Activated CD4-positive, CD25-positive, alpha-beta regulatory T cell treated with anti-CD3 and anti-CD28 coated beads, Interleukin-2, amount 50 U/mL, for 24 hours (primary cell): ENCODE measurements around the gene FUT4.
"Not testable (repeated sequence)": the region's sequence is repeated elsewhere in the genome, so short reads cannot be mapped to it uniquely, and the experiment has no call there.

Source experiments
- ATAC-seq, 2 donors: fragments of 150-1000 bp; cut with Tn5 transposase; one replicate each; pipeline ENCODE4 v1.10.0; 2021; ENCODE audit warnings: mild to moderate bottlenecking in 1 of 2, moderate library complexity in 1 of 2

Gene FUT4

GRCh38 chr11:94533696-94534630, 9.8 kb upstream of the FUT4 start:
- no peak for ATAC-seq

DNA sequence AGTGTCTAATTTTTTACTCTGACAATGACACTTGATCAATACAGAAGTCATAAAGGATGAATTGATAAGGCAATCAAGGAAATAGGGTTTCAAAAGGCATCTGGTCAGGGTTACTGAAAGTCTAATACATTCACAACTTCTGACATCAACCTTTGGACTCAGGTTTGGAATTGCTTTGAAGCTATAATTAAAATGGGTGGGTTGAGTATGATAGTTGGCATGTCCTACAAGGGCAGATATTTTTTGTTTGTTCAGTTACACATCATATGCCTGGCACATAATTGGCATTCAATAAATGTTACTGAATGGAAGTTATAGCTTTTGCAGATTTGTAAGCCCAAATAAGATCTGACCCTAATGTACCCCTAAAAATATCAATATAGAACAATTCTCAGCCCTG, 7.3 kb upstream of the FUT4 start:
- ATAC-seq = no peak

GRCh38 chr11:94537031-94537600, 6.6 kb upstream of the FUT4 start:
- ATAC-seq = no peak

DNA sequence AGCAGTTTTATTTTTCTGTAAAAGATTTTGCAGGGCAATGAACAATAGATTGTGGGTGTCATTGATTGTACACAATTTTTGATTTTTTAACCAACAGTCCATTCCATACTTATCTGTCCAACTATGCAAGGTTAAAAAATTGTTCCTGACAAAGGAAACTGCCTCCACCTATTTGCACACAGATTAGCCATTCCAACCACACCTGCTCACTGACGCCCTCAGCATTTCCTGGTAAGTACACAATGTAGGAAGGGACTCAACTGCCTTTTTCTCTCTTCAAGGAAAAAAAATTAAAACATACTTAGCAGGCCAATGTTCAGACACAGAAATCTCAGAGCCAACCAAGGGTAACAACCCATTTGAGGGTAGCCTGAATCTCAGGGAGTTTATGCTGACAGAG, 4.3 kb upstream of the FUT4 start:
- no peak for ATAC-seq

- ATAC-seq = peak in 1 of 2 donors; percentile 5
Measured at GRCh38 chr11:94544646-94545263, 1.0 kb downstream of the FUT4 start.

GRCh38 chr11:94545264-94546161, 1.8 kb downstream of the FUT4 start:
- no peak for ATAC-seq

DNA sequence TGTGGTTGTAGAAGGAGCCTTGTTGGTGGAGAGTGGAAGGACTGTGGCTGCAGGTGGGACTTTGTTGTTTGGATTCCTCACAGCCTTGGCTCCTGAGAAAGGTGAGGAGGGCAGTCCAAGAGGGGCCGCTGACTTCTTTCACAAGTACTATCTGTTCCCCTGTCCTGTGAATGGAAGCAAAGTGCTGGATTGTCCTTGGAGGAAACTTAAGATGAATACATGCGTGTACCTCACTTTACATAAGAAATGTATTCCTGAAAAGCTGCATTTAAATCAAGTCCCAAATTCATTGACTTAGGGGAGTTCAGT, 2.4 kb downstream of the FUT4 start:
- ATAC-seq = no peak

GRCh38 chr11:94546886-94547285, 3.2 kb downstream of the FUT4 start:
- no peak for ATAC-seq

DNA sequence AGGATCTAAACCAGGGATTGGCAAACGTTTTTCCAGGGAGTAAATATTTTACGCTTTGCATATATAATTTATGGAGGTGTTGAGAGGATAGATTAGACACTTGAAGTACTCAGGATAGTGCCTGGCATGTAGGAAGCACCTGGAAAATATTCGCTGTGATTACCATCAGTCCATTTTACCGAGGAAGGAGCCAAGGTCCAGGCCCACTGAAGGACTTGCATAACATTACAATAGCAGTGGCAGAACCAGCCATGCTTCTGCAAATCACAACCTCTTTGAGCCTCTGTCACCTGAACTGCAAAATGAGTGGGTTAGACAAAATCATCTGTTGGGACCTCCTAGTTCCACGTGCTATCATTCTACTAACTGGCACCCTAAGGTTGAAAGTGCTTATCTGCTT, 5.4 kb downstream of the FUT4 start:
- no peak for ATAC-seq

DNA sequence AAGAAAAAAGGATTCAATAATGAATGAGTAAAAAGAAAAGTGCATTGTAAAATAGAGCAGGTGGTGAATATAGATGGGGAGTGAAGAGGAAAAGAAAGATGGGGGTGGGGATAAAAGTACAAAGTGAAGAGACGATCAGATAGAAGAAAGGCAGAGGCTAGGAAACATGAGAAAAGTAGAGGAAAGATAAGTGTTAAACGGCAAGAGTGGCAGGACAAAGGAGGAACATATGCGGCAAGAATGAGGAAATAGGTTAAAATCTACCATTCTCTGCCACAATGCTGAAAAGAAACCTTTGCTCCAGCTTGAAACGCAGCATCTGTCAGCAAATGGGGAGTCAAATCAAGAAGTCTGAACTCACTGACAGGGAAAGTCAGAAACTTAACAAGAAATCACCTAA, 6.8 kb downstream of the FUT4 start:
- ATAC-seq = no peak

DNA sequence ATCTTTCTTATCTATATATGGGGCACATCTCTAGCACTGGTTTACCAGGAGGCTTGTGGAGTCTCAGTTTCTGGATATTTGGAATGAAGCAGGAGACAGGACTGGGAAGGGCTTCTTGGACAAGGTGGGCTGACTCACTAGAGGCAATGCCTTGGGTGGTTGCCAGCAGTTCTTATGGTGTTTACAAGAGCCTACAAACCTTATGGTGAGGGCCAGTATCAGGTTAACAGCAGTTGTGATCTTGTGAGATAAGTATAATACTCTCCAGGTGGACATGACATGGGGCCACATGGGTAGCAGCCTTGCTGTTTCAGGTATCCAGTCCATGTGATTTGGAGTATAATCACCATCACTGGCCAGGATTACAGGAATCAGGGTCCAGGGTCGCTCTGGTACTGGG, 10.2 kb downstream of the FUT4 start:
- ATAC-seq = no peak

GRCh38 chr11:94555752-94556329, 12.1 kb downstream of the FUT4 start:
- ATAC-seq = not testable (repeated sequence)

GRCh38 chr11:94557421-94557820, 13.7 kb downstream of the FUT4 start:
- ATAC-seq = no peak

DNA sequence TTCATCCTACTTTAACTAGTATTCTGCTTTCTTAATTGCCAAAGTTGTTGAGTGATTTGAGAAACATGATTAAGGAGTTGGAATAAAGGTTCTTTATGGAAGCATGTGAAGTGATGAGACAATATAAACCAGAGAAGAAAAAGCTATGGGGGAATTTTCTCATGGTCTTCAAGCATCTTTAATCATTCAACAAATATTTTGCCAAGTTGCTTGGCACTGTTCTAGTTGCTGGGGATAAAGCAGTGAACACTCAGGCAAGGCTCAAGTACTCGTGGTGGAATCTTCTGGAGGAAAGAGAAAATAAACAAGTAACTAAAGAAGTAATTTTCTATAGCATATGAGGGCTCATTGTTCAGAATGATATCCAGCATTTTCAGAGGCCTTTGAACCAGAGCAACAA, 14.3 kb downstream of the FUT4 start:
- ATAC-seq = no peak

GRCh38 chr11:94558468-94558867, 14.7 kb downstream of the FUT4 start:
- no peak for ATAC-seq

DNA sequence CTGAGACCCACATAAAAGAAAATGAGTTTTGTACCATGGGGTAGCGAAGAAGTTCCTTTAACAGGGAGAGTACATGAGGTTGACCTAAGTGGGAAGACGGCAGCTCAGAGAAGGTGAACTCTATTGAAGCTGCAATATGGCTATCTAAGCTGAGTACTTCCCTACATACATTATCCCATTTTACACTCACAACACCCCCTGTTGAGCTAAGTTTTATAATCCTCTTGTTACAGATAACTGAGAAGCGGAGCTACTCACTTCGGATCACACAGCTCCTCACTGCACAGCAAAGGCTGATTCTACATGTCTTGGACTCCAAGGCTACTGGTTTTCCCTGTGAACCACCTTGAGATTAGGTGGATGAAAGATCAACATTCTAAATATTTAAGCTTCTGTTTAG, 15.2 kb downstream of the FUT4 start:
- no peak for ATAC-seq

DNA sequence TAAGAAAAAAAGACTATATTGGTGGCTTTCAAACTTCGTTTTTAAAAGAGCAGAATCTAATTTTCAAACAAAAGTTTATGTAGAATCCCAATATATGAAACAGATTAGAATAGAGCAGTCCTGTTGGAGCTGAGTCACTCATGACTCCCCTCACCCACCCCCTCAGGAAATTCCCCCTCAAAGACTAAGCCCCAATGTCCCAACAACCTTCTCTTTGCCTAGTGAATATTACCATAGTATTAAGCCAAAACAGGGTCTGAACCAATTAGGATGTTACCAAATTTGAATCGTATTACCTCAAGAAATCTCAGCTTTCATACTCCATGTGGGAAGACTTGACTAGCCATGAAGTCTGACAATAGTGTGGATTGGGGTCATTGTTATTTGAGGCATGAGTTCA, 15.6 kb downstream of the FUT4 start:
- no peak for ATAC-seq

DNA sequence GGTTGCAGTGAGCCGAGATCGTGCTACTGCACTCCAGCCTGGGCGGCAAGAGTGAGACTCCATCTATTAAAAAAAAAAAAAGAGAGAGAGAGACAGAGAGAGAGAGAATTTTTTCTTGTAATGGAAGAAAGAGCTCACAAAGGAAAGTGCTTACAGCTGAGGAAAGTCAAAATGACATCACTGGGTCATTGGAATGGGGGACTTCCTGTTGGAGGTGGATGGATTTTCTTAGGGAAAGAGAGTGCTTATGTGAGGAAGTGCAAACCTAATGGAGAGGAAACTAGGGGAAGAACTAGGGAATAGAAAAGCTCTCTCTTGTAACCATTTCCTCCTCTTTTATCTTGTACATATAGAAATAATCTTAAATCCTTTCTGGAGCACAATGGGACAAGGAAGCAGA, 17.1 kb downstream of the FUT4 start:
- ATAC-seq = no peak

GRCh38 chr11:94563176-94563847, 19.6 kb downstream of the FUT4 start:
- no peak for ATAC-seq

DNA sequence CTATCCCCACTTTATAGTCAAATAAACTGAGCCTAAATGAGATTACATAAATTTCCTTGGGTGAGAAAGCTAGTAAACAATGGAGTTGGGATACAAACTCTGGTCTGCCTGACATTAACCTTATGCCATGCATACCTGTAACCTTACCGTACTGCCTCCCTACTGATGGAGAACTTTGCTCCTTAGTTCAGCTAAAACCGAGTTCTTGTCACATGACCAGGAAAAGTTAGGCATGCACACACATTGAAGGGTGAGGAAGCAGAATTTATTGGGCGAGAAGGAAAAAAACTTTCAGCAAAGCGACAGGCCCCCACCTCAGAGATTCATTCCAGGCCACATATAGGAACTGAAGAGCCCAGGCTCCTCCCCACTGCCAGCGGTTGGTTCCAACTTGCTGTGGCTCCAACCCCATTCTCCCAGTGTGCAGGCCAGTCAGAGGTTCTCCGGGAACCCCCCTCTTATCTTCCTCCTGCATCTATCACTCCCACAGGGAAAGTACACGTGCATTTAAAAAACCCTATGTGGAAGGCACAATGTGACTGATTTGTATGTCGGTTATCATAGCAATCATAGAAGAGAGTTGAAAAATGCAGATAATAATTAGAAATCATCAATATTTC, 20.2 kb downstream of the FUT4 start:
- no peak for ATAC-seq

DNA sequence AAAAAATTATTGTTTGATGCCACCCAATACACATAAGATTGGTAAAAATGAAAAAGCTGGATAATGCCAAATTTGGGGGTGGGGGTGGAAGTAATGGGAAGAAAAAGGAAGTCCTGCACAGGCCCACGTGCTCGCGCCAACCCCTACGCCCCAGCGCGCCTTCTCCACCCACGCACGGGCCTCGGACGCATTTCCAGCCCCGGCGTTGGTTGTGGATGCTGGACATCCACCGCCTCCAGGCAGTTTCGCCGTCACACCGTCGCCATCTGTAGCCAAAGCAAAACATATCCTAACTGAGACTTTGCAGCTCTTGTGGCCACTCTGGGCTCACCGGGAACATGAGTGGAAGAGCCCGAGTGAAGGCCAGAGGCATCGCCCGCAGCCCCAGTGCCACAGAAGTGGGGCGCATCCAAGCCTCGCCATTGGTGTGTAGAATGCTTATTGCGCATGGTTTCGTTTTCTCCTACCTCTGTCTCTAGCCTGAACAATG, 23.5 kb downstream of the FUT4 start, which contains the start of gene PIWIL4:
Gene PIWIL4, plus strand, starts transcription at position 188 of the 490 bp plus-strand sequence. Its CDS starts 151 bp downstream, at position 339.
- no peak for ATAC-seq
